ENCODE measurements around the gene GRB2.
"Not testable (repeated sequence)": the region's sequence is repeated elsewhere in the genome, so short reads cannot be mapped to it uniquely, and the experiment has no call there.

The GRB2 gene

GRCh38 chr17:75350029-75350428, 55.4 kb downstream of the GRB2 start:
- DNase-seq (ENCODE audit: low spot score), result no peak

DNA sequence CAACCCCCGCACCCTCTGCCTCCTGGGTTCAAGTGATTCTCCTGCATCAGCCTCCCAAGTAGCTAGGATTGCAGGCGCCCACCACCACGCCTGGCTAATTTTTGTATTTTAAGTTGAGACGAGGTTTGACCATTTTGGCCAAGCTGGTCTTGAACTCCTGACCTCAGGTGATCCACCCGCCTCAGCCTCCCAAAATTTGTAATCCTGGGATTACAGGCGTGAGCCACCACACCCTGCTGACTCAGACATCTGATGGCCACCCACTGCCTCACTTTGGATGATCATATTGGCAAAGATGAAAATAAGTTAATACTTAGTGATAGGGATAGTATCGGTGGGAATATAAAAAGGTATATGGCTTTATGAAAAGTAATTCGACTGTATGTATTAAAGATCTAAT, 55.9 kb downstream of the GRB2 start:
- no peak for DNase-seq (ENCODE audit: low spot score)

GRCh38 chr17:75348386-75349012, 57.0 kb downstream of the GRB2 start:
- DNase-seq (ENCODE audit: low spot score), result no peak

DNA sequence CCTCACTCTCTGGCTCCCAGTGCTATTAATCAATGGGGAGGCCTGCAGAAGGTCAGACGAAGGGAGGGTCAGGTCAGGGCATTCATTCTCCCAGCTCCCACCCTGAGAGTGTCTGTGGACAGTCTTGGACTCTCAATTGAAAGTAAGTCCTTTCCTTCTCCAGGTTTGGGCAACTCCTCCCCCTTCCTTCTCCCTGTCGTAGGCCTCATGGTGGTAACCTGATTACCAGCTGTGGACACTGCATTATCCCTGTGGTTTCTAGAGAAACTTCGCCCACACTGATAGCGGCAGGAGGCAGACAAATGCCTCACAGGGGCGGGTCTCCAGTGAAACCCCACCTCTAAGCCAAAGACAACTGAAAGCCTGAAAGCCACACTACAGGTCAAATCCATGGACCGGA, 58.6 kb downstream of the GRB2 start:
- no peak for DNase-seq (ENCODE audit: low spot score)

DNA sequence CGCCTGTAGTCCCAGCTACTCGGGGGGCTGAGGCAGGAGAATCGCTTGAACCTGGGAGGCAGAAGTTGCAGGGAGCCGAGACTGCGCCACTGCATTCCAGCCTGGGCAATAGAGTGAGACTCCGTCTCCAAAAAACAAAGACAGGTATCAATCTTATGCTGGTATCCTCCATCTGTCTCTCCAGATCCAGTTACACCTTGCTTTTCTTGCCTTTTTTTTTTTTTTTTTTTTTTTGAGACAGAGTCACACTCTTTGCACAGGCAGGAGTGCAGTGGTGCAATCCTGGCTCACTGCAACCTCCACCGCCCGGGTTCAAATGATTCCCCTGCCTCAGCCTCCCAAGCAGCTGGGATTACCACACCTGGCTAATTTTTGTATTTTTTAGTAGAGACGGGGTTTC, 59.1 kb downstream of the GRB2 start:
- not testable (repeated sequence) for DNase-seq (ENCODE audit: low spot score)

DNA sequence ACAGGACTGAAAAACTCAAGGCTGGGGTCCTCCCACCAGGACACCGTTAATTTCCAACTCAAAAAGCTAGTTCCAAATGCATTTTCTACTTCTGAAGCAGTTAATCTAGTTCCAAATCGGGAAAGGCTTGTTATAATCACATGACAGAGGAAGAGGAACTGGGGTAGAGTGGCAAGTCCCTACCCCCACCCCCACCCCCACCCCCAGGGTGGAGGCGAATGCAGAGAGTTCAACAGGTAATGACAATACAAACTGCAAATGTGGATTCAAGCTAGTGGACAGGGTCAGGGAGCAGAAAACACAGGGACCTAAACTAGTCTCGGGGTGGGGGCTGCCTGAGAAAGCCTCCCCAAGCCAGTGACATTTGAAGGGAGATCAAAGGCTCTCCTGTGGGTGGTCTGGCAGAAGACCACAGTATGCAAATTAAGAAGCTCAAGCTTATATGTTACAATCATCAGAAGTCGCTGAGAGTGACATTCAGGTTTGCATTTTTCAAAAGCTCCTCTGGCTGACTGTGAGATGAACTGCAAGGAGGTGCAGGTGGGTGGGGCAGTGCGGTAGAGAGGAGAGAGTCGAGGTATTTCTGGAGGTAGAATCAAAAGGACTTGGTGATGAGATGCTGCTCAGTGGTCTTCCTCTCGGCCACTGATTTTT, 59.8 kb downstream of the GRB2 start:
- no peak for DNase-seq (ENCODE audit: low spot score)

DNA sequence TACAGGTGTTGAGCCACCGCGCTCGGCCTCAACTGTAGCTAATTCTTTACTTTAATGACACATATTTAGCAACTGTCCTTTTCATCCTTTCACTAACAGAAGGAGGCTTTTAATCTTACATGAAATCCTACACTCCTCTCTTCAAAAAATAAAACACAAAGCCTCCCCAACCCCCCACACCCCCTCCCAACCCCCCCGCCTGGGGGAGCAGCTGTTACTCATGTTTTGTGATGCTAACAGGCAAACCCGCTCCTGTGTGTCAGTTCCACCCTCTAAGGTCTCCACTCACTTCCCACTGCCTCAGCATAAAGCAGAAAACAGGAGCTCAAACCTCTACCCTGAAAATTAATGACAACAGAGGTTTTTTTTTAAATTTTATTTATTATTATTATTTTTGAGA, 60.8 kb downstream of the GRB2 start:
- DNase-seq (ENCODE audit: low spot score), result no peak

GRCh38 chr17:75342996-75343395, 62.5 kb downstream of the GRB2 start:
- no peak for DNase-seq (ENCODE audit: low spot score)

GRCh38 chr17:75341784-75342486, 63.5 kb downstream of the GRB2 start:
- no peak for DNase-seq (ENCODE audit: low spot score)

- no peak for DNase-seq (ENCODE audit: low spot score)
Measured at GRCh38 chr17:75340631-75341030, 64.8 kb downstream of the GRB2 start.

- no peak for DNase-seq (ENCODE audit: low spot score)
Measured at GRCh38 chr17:75339971-75340370, 65.5 kb downstream of the GRB2 start.

GRCh38 chr17:75338335-75338734, 67.1 kb downstream of the GRB2 start:
- DNase-seq (ENCODE audit: low spot score), result no peak

GRCh38 chr17:75335315-75335714, 70.2 kb downstream of the GRB2 start:
- DNase-seq (ENCODE audit: low spot score), result no peak

DNA sequence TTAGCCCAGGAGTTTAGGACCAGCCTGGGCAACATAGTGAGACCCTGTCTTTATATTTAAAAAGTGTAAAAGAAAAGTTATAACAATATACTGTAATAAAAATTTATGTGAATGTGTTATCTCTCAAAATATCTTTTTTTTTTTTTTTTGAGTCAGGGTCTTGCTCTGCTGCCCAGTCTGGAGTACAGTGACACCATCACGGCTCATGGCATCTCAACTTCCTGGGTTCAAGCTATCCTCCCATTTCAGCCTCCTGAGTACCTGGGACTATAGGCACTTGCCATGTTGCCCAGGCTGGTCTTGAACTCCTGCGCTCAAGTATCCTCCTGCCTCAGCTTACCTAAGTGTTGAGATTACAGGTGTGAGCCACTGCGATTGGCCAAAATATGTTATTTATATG, 70.8 kb downstream of the GRB2 start:
- DNase-seq (ENCODE audit: low spot score), result no peak

- no peak for DNase-seq (ENCODE audit: low spot score)
Measured at GRCh38 chr17:75331671-75332070, 73.8 kb downstream of the GRB2 start.

- DNase-seq (ENCODE audit: low spot score), result no peak
Measured at GRCh38 chr17:75327757-75328156, 77.7 kb downstream of the GRB2 start.

- no peak for DNase-seq (ENCODE audit: low spot score)
Measured at GRCh38 chr17:75326226-75326848, 79.1 kb downstream of the GRB2 start.

GRCh38 chr17:75325827-75326225, 79.7 kb downstream of the GRB2 start:
- DNase-seq (ENCODE audit: low spot score), result no peak

DNA sequence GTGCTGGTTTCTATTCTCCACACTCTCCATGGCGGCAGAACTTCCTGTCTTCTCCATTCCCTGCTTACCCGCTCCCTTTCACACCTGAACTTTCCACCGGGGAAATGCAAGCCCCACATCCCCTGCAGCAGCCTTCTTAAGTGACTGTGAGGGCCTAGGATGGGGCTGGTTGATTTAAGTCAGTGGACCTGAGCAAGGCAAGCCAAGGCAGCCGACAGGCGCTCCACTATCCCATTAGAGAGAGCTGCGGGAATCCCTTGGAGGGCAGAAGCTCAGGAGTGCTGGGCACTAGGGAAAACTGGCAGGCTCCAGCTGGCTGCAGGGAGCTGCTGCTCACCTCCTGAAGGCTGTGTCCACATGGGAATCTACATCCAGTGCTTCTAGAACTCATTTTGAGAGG, 80.1 kb downstream of the GRB2 start:
- no peak for DNase-seq (ENCODE audit: low spot score)

DNA sequence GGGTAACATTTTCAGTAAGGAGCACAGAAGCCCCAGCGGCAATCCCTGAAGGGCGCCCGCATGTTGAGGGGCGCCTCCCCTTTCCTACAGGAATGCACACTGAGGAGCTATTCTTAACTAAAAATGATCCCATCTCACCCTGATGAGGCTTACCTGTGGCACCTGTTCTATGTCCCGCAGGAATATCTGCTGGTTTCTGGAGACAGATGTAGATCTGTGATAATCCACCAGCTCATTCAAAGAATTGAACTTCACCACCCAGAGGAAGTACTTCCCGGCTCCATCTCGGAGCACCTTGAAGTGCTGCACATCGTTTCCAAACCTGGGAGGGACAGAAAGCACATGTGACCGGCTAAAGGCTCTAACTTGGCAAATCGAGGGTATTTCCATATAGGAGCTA, 84.0 kb downstream of the GRB2 start:
- no peak for DNase-seq (ENCODE audit: low spot score)

GRCh38 chr17:75319904-75320691, 85.4 kb downstream of the GRB2 start:
- DNase-seq (ENCODE audit: low spot score), result no peak

DNA sequence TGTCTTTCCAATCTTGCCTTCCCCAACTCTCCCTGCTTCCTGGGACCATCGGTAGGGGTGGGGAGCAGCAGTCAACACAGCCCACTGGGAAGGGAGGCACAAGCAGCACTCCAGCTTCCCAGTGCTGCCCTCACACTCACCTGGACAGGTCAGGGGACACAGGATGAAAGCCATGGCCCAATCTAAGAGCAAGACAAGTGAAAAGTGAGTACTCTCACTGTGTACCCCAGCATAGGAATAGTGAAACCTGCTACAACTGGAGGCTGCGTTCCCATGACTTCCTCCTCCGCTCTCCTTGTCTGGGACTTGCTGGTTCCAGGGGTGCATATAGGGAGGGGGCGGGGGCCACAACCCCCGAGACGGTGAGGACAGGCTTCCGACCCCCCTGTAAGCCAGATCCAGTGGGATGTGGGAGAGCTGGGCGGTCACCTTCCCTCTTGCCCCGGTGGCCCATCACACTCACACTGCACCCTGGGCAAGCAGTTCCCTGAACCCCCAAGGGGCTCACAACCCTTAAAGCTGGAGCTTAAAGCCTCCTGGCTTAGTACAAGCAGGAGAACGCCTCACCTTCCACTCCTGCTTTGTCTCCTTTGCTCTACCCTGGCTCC, 86.8 kb downstream of the GRB2 start:
- no peak for DNase-seq (ENCODE audit: low spot score)

Data from RKO (cell line).